T47D (cell line): ENCODE data around the gene MUC4.

Source experiments
- DNase-seq, 2 experiments: peaks; one replicate each; pipeline versions ENCODE4 v3.0.0 to v3.0.0-alpha.2; 2011 to 2012; ENCODE audit warnings: low read depth in 1 of 2, low spot score in 1 of 2
- JUND ChIP-seq: IDR thresholded peaks from 2 replicates; pipeline ENCODE4 v1.6.1; 2012; ENCODE audit warnings: low read depth
- in situ Hi-C: cut with HindIII; loops from 2 replicates; pipeline ENCODE4 v1.10.0; 2016; ENCODE audit warnings: low sequenced_read_pairs, low pct_unique_long_range_greater_than_20kb

Gene MUC4

DNA sequence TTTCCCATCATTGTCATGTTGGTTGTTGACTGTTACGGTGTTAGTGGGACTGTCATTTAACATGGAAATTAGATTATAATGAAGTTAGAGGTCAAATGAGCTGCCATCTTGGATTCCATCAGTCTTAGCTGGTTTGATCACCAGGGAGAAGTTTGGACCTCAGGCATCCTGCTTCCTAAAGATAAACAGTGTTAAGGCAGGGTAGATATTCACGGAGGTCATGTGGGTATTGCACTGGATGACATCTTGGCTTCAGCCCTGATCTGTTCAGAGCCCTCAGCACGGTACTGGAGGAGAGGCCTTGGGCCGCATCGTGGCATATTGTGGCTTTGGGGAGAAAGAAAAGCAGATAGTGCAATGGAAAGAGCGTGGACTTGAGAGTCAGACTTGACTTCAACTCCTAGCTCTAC is 102.0 kb downstream of the MUC4 start:
- in situ Hi-C loops: no loop called here
- no peak for DNase-seq
- TF ChIP-seq JUND: no peak

GRCh38 chr3:195708626-195709481 is 102.9 kb downstream of the MUC4 start:
- TF ChIP-seq JUND: no peak
- no peak for DNase-seq
- in situ Hi-C loops: no loop called here

DNA sequence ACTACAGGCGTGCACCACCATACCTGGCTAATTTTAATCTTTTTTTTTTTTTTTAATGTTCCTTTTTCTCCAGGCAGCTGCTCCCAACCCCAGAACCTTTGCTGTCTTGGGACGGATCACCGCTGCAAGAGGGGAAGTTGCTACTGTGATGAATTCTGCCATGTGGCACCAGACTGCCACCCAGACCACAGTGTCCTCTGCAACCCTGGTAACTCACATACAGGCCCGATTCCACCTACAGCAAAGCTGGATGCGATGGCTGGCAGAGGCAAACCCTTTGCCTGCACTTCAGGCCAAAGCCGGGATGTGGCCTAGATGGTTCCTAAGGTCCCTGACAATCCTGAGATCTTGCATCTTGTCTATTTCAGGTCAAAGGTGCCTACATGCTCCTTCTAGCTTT is 103.7 kb downstream of the MUC4 start:
- no peak for DNase-seq
- in situ Hi-C loops: no loop called here

GRCh38 chr3:195705081-195705991 is 106.4 kb downstream of the MUC4 start:
- no peak for TF ChIP-seq JUND
- DNase-seq: no peak
- in situ Hi-C loops: no loop called here

More for the DNA sequence above, 103.7 kb downstream of the MUC4 start:
- TF ChIP-seq JUND: no peak

DNA sequence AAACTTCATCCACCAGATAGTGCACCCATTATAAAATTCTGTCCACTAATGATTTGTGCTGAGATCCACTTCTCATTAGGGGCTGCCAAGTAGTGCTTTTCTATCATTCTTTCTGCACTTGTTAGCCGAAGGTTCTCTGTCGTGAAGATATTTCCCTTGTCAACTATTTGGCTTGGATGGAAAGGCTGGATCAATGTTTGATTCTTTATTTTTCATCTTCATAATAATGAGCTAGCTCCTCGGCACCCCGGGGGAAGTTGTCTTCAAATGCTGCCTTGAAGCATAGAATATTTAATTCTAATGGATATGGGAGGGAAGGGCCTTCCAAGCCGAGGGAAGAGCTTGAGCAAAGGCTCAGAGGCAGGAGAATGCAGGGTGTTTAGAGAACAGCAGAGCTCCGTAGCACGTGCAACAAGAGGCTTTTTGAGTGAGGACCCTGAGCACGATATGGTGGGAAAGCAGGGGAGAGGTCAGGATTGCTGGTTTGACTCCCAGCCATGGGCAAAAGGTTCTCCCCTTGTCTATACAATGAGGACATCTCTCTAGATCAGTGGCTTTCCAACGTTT is 107.2 kb downstream of the MUC4 start:
- in situ Hi-C loops: no loop called here
- DNase-seq: no peak

GRCh38 chr3:195703776-195704175 is 108.0 kb downstream of the MUC4 start:
- in situ Hi-C loops: no loop called here
- DNase-seq: no peak
- no peak for TF ChIP-seq JUND

More for the DNA sequence above, 107.2 kb downstream of the MUC4 start:
- no peak for TF ChIP-seq JUND

GRCh38 chr3:195701042-195701915 is 110.5 kb downstream of the MUC4 start:
- no peak for TF ChIP-seq JUND
- in situ Hi-C loops: no loop called here
- DNase-seq: no peak

DNA sequence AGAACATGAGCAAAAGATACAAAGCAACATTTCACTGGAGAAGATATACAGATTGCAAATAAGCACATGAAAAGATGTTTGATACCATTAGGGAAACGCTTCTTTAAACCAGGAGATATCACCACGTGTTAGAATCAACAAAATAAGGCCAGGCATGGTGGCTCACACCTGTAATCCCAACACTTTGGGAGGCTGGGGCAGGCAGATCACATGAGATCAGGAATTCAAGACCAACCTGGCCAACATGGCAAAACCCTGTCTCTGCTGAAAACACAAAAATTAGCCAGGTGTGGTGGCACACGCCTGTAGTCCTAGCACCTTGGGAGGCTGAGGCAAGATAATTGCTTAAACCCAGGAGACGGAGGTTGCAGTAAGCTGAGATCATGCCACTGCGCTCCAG is 111.4 kb downstream of the MUC4 start:
- TF ChIP-seq JUND: no peak
- in situ Hi-C loops: no loop called here

GRCh38 chr3:195699860-195700259 is 111.9 kb downstream of the MUC4 start:
- in situ Hi-C loops: no loop called here
- DNase-seq: no peak
- no peak for TF ChIP-seq JUND

More for the DNA sequence above, 111.4 kb downstream of the MUC4 start:
- DNase-seq: no peak

GRCh38 chr3:195699388-195699771 is 112.3 kb downstream of the MUC4 start:
- no peak for DNase-seq
- in situ Hi-C loops: no loop called here
- TF ChIP-seq JUND: no peak

DNA sequence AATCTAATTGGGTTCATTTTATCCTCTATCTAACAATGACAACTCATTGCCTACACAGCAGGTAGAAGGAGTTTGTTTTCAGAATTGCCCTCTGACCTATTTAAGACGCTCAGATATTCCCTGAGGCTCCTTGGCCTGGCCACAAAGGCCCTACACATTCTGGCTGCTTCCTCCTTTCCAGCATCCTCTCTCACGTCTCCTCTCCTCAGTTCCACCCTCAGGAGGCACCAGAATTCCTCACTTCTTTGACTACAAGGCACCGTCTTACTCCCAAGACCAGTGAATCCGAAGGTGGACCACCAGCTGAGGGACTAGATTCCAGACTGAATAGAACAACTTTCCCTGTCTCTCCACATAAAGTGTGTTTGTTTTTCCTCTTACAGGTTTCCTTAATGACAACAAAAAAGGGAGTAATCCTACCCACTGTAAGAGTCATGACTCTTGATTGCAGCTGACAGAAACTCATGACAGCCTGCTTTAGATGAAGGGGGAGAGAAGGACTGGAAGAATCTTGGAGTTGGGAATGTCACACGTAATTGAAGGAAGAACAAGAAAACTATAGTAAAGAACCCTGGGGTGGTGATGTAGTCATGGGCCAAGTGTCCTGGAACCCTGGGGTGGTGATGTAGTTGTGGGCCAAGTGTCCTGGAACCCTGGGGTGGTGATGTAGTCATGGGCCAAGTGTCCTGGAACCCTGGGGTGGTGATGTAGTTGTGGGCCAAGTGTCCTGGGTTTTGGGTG is 112.9 kb downstream of the MUC4 start:
- DNase-seq: no peak
- in situ Hi-C loops: no loop called here
- TF ChIP-seq JUND: no peak
